ENCODE data around the gene AAK1. TPM values are rescaled to one million over a fixed set of nuclear protein-coding genes. Genes with fewer than 3 reads are reported as not detected.

Gene AAK1
- total RNA-seq, 3 donors from 2014 or later (not counting 1 experiment from before 2014, with no cell fraction given): 174 to 249 (median 204) TPM

DNA sequence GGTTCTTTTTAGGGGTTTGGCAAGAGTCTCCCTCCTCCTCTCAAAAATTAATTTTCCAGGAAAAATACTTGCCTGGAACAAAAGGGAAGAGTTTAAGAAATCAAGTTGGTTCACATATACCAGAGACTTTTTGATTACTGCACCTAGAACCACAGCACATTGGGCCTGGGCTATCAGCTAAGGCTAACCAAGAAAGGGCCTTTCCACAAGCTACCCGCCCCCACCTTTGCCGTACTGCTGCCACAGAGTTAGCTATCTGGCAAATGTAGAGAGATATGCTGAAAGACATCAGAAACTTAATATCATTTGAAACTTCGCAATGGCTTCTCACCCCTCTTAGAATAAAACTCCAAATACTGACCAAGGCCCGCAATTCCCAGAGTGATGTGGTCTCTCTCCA is 76.9 kb downstream of the AAK1 start:
- Histone ChIP-seq H3K4me1 (ENCODE audit: control insufficient read depth, insufficient read depth, low read length) (peaks cover 35% of the 10 kb centered on the region), H3K27me3 (ENCODE audit: control insufficient read depth, insufficient read depth, low read length) (no peaks in the 10 kb centered on the region), H3K4me3 (ENCODE audit: low read length) (no peak overlapping the region), H3K36me3 (ENCODE audit: control insufficient read depth, insufficient read depth, low read length) (no peaks in the 10 kb centered on the region), H3K27ac (ENCODE audit: low read length) (no peak overlapping the region), H3K9me3 (ENCODE audit: control insufficient read depth, insufficient read depth, low read length) (no peaks in the 10 kb centered on the region)
- no peak overlapping the region for H3K4me3 Mint-ChIP-seq
- no peaks in the 10 kb centered on the region for H3K27me3 Mint-ChIP-seq (ENCODE audit: low read depth in 2 of 2)
- TF ChIP-seq, protein P1, sequence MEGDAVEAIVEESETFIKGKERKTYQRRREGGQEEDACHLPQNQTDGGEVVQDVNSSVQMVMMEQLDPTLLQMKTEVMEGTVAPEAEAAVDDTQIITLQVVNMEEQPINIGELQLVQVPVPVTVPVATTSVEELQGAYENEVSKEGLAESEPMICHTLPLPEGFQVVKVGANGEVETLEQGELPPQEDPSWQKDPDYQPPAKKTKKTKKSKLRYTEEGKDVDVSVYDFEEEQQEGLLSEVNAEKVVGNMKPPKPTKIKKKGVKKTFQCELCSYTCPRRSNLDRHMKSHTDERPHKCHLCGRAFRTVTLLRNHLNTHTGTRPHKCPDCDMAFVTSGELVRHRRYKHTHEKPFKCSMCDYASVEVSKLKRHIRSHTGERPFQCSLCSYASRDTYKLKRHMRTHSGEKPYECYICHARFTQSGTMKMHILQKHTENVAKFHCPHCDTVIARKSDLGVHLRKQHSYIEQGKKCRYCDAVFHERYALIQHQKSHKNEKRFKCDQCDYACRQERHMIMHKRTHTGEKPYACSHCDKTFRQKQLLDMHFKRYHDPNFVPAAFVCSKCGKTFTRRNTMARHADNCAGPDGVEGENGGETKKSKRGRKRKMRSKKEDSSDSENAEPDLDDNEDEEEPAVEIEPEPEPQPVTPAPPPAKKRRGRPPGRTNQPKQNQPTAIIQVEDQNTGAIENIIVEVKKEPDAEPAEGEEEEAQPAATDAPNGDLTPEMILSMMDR (IDR thresholded peaks at IDR 0.05): no peak
- WGBS (ENCODE audit: insufficient coverage): over 99% methylated on average over 4 of the region's 4 CpGs
- intact Hi-C loops (cut with micrococcal nuclease): no loop called here
- DNase-seq (peak in 1 of 2 donors; percentile 48), ATAC-seq (no peak)
- H3K36me3 Mint-ChIP-seq: no peaks in the 10 kb centered on the region
- H3K27ac Mint-ChIP-seq: peak overlapping the region; percentile 59 to 84
- peaks cover 92% of the 10 kb centered on the region in 2 donors for H3K4me1 Mint-ChIP-seq
- no peaks in the 10 kb centered on the region for H3K9me3 Mint-ChIP-seq

DNA sequence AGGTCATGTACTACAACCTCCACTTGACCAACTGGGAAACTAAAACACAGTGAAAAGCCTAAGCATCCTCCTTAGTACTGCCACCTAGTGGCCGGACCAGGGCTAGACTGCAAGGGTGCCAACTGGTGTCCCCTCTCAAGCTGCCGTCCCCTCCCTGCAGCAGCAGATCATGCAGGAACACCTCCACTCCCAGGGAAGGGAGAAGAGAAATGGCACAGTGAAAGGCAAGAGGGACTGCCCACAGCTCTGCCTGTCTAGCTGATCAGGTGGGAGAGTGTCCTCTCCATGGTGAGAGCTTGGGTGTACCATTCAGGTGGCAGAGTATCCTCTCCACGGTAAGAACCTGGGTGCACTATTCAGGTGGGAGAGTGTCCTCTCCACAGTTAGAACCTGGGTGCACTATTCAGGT is 78.1 kb downstream of the AAK1 start:
- Histone ChIP-seq H3K4me1 (ENCODE audit: control insufficient read depth, insufficient read depth, low read length) (peaks cover 27% of the 10 kb centered on the region), H3K27me3 (ENCODE audit: control insufficient read depth, insufficient read depth, low read length) (no peaks in the 10 kb centered on the region), H3K36me3 (ENCODE audit: control insufficient read depth, insufficient read depth, low read length) (no peaks in the 10 kb centered on the region), H3K27ac (ENCODE audit: low read length) (no peak overlapping the region), H3K4me3 (ENCODE audit: low read length) (no peak overlapping the region), H3K9me3 (ENCODE audit: control insufficient read depth, insufficient read depth, low read length) (no peaks in the 10 kb centered on the region)
- TF ChIP-seq, protein P1 (IDR thresholded peaks at IDR 0.05): peak; percentile 82
- Mint-ChIP-seq H3K9me3 (no peaks in the 10 kb centered on the region), H3K4me3 (peak overlapping the region; percentile 19), H3K36me3 (no peaks in the 10 kb centered on the region), H3K27me3 (ENCODE audit: low read depth in 2 of 2) (no peaks in the 10 kb centered on the region), H3K4me1 (peaks cover 85 to 91% of the 10 kb centered on the region in 2 donors), H3K27ac (peak overlapping the region; percentile 57 to 59)
- ATAC-seq (peak; percentile 87 to 96 (median 93)), DNase-seq (peak; percentile 63 to 83)
- 34% methylated on average over 3 of the region's 3 CpGs for WGBS (ENCODE audit: insufficient coverage)
- intact Hi-C loops (cut with micrococcal nuclease): no loop called here

- Mint-ChIP-seq H3K27me3 (ENCODE audit: low read depth in 2 of 2) (no peaks in the 10 kb centered on the region), H3K36me3 (no peaks in the 10 kb centered on the region), H3K9me3 (no peaks in the 10 kb centered on the region), H3K27ac (peak overlapping the region; percentile 2 to 59), H3K4me3 (no peak overlapping the region), H3K4me1 (peaks cover 86 to 92% of the 10 kb centered on the region in 2 donors)
- TF ChIP-seq, protein P1 (IDR thresholded peaks at IDR 0.05): no peak
- Histone ChIP-seq H3K9me3 (ENCODE audit: control insufficient read depth, insufficient read depth, low read length) (no peaks in the 10 kb centered on the region), H3K36me3 (ENCODE audit: control insufficient read depth, insufficient read depth, low read length) (no peaks in the 10 kb centered on the region), H3K27ac (ENCODE audit: low read length) (no peak overlapping the region), H3K27me3 (ENCODE audit: control insufficient read depth, insufficient read depth, low read length) (no peaks in the 10 kb centered on the region), H3K4me1 (ENCODE audit: control insufficient read depth, insufficient read depth, low read length) (peaks cover 27% of the 10 kb centered on the region), H3K4me3 (ENCODE audit: low read length) (no peak overlapping the region)
- ATAC-seq (no peak), DNase-seq (peak in 1 of 2 donors; percentile 26)
- intact Hi-C loops (cut with micrococcal nuclease): no loop called here
- 63% methylated on average over 3 of the region's 3 CpGs for WGBS (ENCODE audit: insufficient coverage)
Observed at GRCh38 chr2:69564604-69565003, 78.9 kb downstream of the AAK1 start.

GRCh38 chr2:69563021-69563420 is 80.5 kb downstream of the AAK1 start:
- ATAC-seq (no peak), DNase-seq (no peak)
- 100% methylated on average over 2 of the region's 2 CpGs for WGBS (ENCODE audit: insufficient coverage)
- Mint-ChIP-seq H3K9me3 (no peaks in the 10 kb centered on the region), H3K27me3 (ENCODE audit: low read depth in 2 of 2) (no peaks in the 10 kb centered on the region), H3K4me3 (no peak overlapping the region), H3K4me1 (peaks cover 82 to 94% of the 10 kb centered on the region in 2 donors), H3K36me3 (no peaks in the 10 kb centered on the region), H3K27ac (peak overlapping the region; percentile 2 to 75)
- Histone ChIP-seq H3K27me3 (ENCODE audit: control insufficient read depth, insufficient read depth, low read length) (no peaks in the 10 kb centered on the region), H3K9me3 (ENCODE audit: control insufficient read depth, insufficient read depth, low read length) (no peaks in the 10 kb centered on the region), H3K4me1 (ENCODE audit: control insufficient read depth, insufficient read depth, low read length) (peaks cover 27% of the 10 kb centered on the region), H3K4me3 (ENCODE audit: low read length) (no peak overlapping the region), H3K36me3 (ENCODE audit: control insufficient read depth, insufficient read depth, low read length) (no peaks in the 10 kb centered on the region), H3K27ac (ENCODE audit: low read length) (no peak overlapping the region)
- intact Hi-C loops (cut with micrococcal nuclease): no loop called here
- TF ChIP-seq, protein P1 (IDR thresholded peaks at IDR 0.05): no peak

Measured in natural killer cell (primary cell).